Skeletal muscle satellite cell (primary cell): ENCODE results near the gene MAP3K20.

ENCODE experiments used
- H3K27me3 ChIP-seq: 2 replicates; pipeline ENCODE4 v1.7.0; 2013; ENCODE audit warnings: low read length; ENCODE audit not compliant: control insufficient read depth, insufficient read depth
- H3K36me3 ChIP-seq: 2 replicates; pipeline ENCODE4 v1.7.0; 2013; ENCODE audit warnings: mild to moderate bottlenecking, control low read depth, low read length; ENCODE audit not compliant: insufficient read depth
- H3K4me1 ChIP-seq: 2 replicates; pipeline ENCODE4 v1.7.0; 2013; ENCODE audit warnings: low read length; ENCODE audit not compliant: control insufficient read depth, insufficient read depth
- H3K4me2 ChIP-seq: 2 replicates; pipeline ENCODE4 v1.7.0; 2013; ENCODE audit warnings: mild to moderate bottlenecking, low read length
- H3K4me3 ChIP-seq: 2 replicates; pipeline ENCODE4 v1.7.0; 2013; ENCODE audit warnings: low read length
- H3K9ac ChIP-seq: 2 replicates; pipeline ENCODE4 v1.7.0; 2013; ENCODE audit warnings: mild to moderate bottlenecking, low read depth, low read length, moderate library complexity
- H3K9me3 ChIP-seq: replicated peaks from 2 replicates; pipeline ENCODE4 v1.7.0; 2013; ENCODE audit warnings: mild to moderate bottlenecking, control low read depth, low read length

Gene MAP3K20

GRCh38 chr2:173136067-173136466 lies 60.4 kb downstream of the MAP3K20 start:
- H3K4me2 ChIP-seq, result peak overlapping the region; percentile 53
- peaks cover 3% of the 10 kb centered on the region for H3K36me3 ChIP-seq
- H3K9ac ChIP-seq, result no peak overlapping the region
- no peaks in the 10 kb centered on the region for H3K9me3 ChIP-seq
- no peaks in the 10 kb centered on the region for H3K27me3 ChIP-seq
- H3K4me1 ChIP-seq, result peaks cover 17% of the 10 kb centered on the region
- H3K4me3 ChIP-seq, result no peak overlapping the region

- Histone ChIP-seq H3K4me2 (peak overlapping the region; percentile 53), H3K27me3 (no peaks in the 10 kb centered on the region), H3K4me3 (no peak overlapping the region), H3K9me3 (no peaks in the 10 kb centered on the region), H3K36me3 (peaks cover 3% of the 10 kb centered on the region), H3K4me1 (peaks cover 15% of the 10 kb centered on the region), H3K9ac (no peak overlapping the region)
Measured at GRCh38 chr2:173136599-173136998, 61.0 kb downstream of the MAP3K20 start.

GRCh38 chr2:173137610-173138009 lies 62.0 kb downstream of the MAP3K20 start:
- no peak overlapping the region for H3K4me2 ChIP-seq
- H3K4me3 ChIP-seq, result no peak overlapping the region
- H3K4me1 ChIP-seq, result peaks cover 15% of the 10 kb centered on the region

GRCh38 chr2:173138962-173139361 lies 63.3 kb downstream of the MAP3K20 start:
- Histone ChIP-seq H3K9me3 (no peaks in the 10 kb centered on the region), H3K4me3 (no peak overlapping the region)

More at GRCh38 chr2:173137610-173138009, 62.0 kb downstream of the MAP3K20 start:
- H3K9ac ChIP-seq, result no peak overlapping the region
- no peaks in the 10 kb centered on the region for H3K9me3 ChIP-seq
- H3K27me3 ChIP-seq, result no peaks in the 10 kb centered on the region
- peaks cover 3% of the 10 kb centered on the region for H3K36me3 ChIP-seq

GRCh38 chr2:173141666-173142065 lies 66.0 kb downstream of the MAP3K20 start:
- Histone ChIP-seq H3K9me3 (no peaks in the 10 kb centered on the region), H3K9ac (no peak overlapping the region), H3K4me2 (no peak overlapping the region), H3K36me3 (no peaks in the 10 kb centered on the region), H3K27me3 (no peaks in the 10 kb centered on the region), H3K4me1 (peaks cover 2% of the 10 kb centered on the region), H3K4me3 (no peak overlapping the region)

More at GRCh38 chr2:173138962-173139361, 63.3 kb downstream of the MAP3K20 start:
- H3K4me1 ChIP-seq, result peaks cover 15% of the 10 kb centered on the region
- H3K36me3 ChIP-seq, result peaks cover 3% of the 10 kb centered on the region
- H3K4me2 ChIP-seq, result no peak overlapping the region
- no peaks in the 10 kb centered on the region for H3K27me3 ChIP-seq
- no peak overlapping the region for H3K9ac ChIP-seq

- no peak overlapping the region for H3K4me2 ChIP-seq
Measured at GRCh38 chr2:173145454-173145853, 69.8 kb downstream of the MAP3K20 start.

GRCh38 chr2:173146590-173146989 lies 70.9 kb downstream of the MAP3K20 start:
- no peak overlapping the region for H3K4me3 ChIP-seq
- no peak overlapping the region for H3K9ac ChIP-seq
- H3K27me3 ChIP-seq, result no peaks in the 10 kb centered on the region
- H3K4me2 ChIP-seq, result no peak overlapping the region
- no peaks in the 10 kb centered on the region for H3K36me3 ChIP-seq
- no peaks in the 10 kb centered on the region for H3K9me3 ChIP-seq
- peaks cover 36% of the 10 kb centered on the region for H3K4me1 ChIP-seq

More at GRCh38 chr2:173145454-173145853, 69.8 kb downstream of the MAP3K20 start:
- Histone ChIP-seq H3K9me3 (no peaks in the 10 kb centered on the region), H3K27me3 (no peaks in the 10 kb centered on the region), H3K9ac (no peak overlapping the region), H3K4me3 (no peak overlapping the region), H3K4me1 (peaks cover 25% of the 10 kb centered on the region), H3K36me3 (no peaks in the 10 kb centered on the region)

- peaks cover 54% of the 10 kb centered on the region for H3K4me1 ChIP-seq
Measured at GRCh38 chr2:173148520-173148919, 72.9 kb downstream of the MAP3K20 start.

GRCh38 chr2:173149491-173149890 lies 73.8 kb downstream of the MAP3K20 start:
- peaks cover 54% of the 10 kb centered on the region for H3K4me1 ChIP-seq
- no peaks in the 10 kb centered on the region for H3K36me3 ChIP-seq
- H3K4me3 ChIP-seq, result no peak overlapping the region
- H3K27me3 ChIP-seq, result no peaks in the 10 kb centered on the region
- H3K9ac ChIP-seq, result no peak overlapping the region
- H3K4me2 ChIP-seq, result no peak overlapping the region
- no peaks in the 10 kb centered on the region for H3K9me3 ChIP-seq

More at GRCh38 chr2:173148520-173148919, 72.9 kb downstream of the MAP3K20 start:
- no peaks in the 10 kb centered on the region for H3K36me3 ChIP-seq
- no peaks in the 10 kb centered on the region for H3K27me3 ChIP-seq
- no peaks in the 10 kb centered on the region for H3K9me3 ChIP-seq
- H3K4me2 ChIP-seq, result peak overlapping the region; percentile 7
- no peak overlapping the region for H3K9ac ChIP-seq
- H3K4me3 ChIP-seq, result no peak overlapping the region

GRCh38 chr2:173150087-173150486 lies 74.4 kb downstream of the MAP3K20 start:
- Histone ChIP-seq H3K4me2 (no peak overlapping the region), H3K4me3 (no peak overlapping the region), H3K36me3 (no peaks in the 10 kb centered on the region), H3K9ac (no peak overlapping the region), H3K9me3 (no peaks in the 10 kb centered on the region), H3K27me3 (no peaks in the 10 kb centered on the region), H3K4me1 (peaks cover 54% of the 10 kb centered on the region)

GRCh38 chr2:173150963-173151362 lies 75.3 kb downstream of the MAP3K20 start:
- Histone ChIP-seq H3K36me3 (no peaks in the 10 kb centered on the region), H3K9ac (peak overlapping the region; percentile 8), H3K4me2 (peak overlapping the region; percentile 22), H3K9me3 (no peaks in the 10 kb centered on the region), H3K4me3 (no peak overlapping the region), H3K27me3 (no peaks in the 10 kb centered on the region), H3K4me1 (peaks cover 54% of the 10 kb centered on the region)

GRCh38 chr2:173151671-173152401 lies 76.2 kb downstream of the MAP3K20 start:
- no peak overlapping the region for H3K4me3 ChIP-seq
- H3K36me3 ChIP-seq, result no peaks in the 10 kb centered on the region
- H3K4me2 ChIP-seq, result peak overlapping the region; percentile 22
- H3K27me3 ChIP-seq, result no peaks in the 10 kb centered on the region
- peak overlapping the region; percentile 8 for H3K9ac ChIP-seq
- no peaks in the 10 kb centered on the region for H3K9me3 ChIP-seq
- H3K4me1 ChIP-seq, result peaks cover 54% of the 10 kb centered on the region
